ENCODE results near the gene USP34. TPM values are rescaled to one million over a fixed set of nuclear protein-coding genes. Genes with fewer than 3 reads are reported as not detected.
A peak's percentile ranks its signal among the peaks of the same experiment; 100 is the strongest.
"Not testable (repeated sequence)": the region's sequence is repeated elsewhere in the genome, so short reads cannot be mapped to it uniquely, and the experiment has no call there.

Gene USP34
- total RNA-seq, 1 experiment from 2014 or later, result 76.3 TPM

- RAD21 ChIA-PET (ENCODE audit: low non-redundant PET in 1 of 2, low total read pairs in 2 of 2, uncharacterized antibody in 2 of 2, unreplicated experiment in 2 of 2); DNase-seq (ENCODE audit: low read depth, low spot score); H3K9me2 ChIP-seq (ENCODE audit: insufficient read depth); H3K9ac ChIP-seq (ENCODE audit: low read length); intact Hi-C loops (cut with micrococcal nuclease); H3K27ac ChIP-seq (ENCODE audit: low read depth, low read length); H3K4me3 ChIP-seq (replicated peaks in 1 of 2; ENCODE audit: low read depth in 1 of 2, low read length in 2 of 2); H4K20me1 ChIP-seq (ENCODE audit: insufficient read depth); H3K4me1 ChIP-seq (ENCODE audit: control insufficient read depth in 1 of 2, insufficient read depth in 2 of 2, low read length in 2 of 2); H3K27me3 ChIP-seq (ENCODE audit: insufficient read depth, low read length); BruUV-seq (replicated peaks); H3K4me2 ChIP-seq (ENCODE audit: low read length); H3K9me3 ChIP-seq (ENCODE audit: control insufficient read depth in 1 of 2, insufficient read depth in 1 of 2, low read depth in 1 of 2, low read length in 2 of 2); H2AFZ ChIP-seq (ENCODE audit: low read depth, low read length, poor library complexity, severe bottlenecking); CTCF ChIA-PET; POLR2A ChIA-PET: not testable (repeated sequence)
- Histone ChIP-seq H3K79me2 (ENCODE audit: insufficient read depth, low read length) (peaks cover 21% of the 10 kb centered on the region), H3K36me3 (ENCODE audit: control insufficient read depth in 1 of 2, insufficient read depth in 2 of 2, low read length in 2 of 2) (peaks cover 22 to 38% of the 10 kb centered on the region in 2 experiments)
- peak; percentile 17; the same call in 1 of the 2 replicates for ATAC-seq
These were observed 6.2 kb upstream of the USP34 start for GRCh38 chr2:61476929-61477589.

GRCh38 chr2:61471905-61472805 is 1.3 kb upstream of the USP34 start:
- ATAC-seq, result no peak
- Histone ChIP-seq H3K4me1 (ENCODE audit: control insufficient read depth in 1 of 2, insufficient read depth in 2 of 2, low read length in 2 of 2) (peaks cover 6 to 32% of the 10 kb centered on the region in 2 experiments; a peak in 3 of 4 replicates), H2AFZ (ENCODE audit: low read depth, low read length, poor library complexity, severe bottlenecking) (no peak overlapping the region), H3K27ac (ENCODE audit: low read depth, low read length) (peak overlapping the region; percentile 81), H3K9me2 (ENCODE audit: insufficient read depth) (no peaks in the 10 kb centered on the region), H3K36me3 (ENCODE audit: control insufficient read depth in 1 of 2, insufficient read depth in 2 of 2, low read length in 2 of 2) (peaks cover 0 to 8% of the 10 kb centered on the region in 2 experiments; a peak in 2 of 4 replicates), H3K79me2 (ENCODE audit: insufficient read depth, low read length) (peaks cover 46% of the 10 kb centered on the region), H3K9me3 (ENCODE audit: control insufficient read depth in 1 of 2, insufficient read depth in 1 of 2, low read depth in 1 of 2, low read length in 2 of 2) (no peaks in the 10 kb centered on the region), H3K9ac (ENCODE audit: low read length) (peak overlapping the region; percentile 93), H4K20me1 (ENCODE audit: insufficient read depth) (peaks cover 4% of the 10 kb centered on the region; the same call in 1 of the 2 replicates), H3K27me3 (ENCODE audit: insufficient read depth, low read length) (no peaks in the 10 kb centered on the region), H3K4me3 (replicated peaks in 1 of 2; ENCODE audit: low read depth in 1 of 2, low read length in 2 of 2) (peak overlapping the region; percentile 91 to 94), H3K4me2 (ENCODE audit: low read length) (peak overlapping the region; percentile 85)
- no peak for DNase-seq (ENCODE audit: low read depth, low spot score)
- ChIA-PET CTCF (no interaction called here), RAD21 (ENCODE audit: low non-redundant PET in 1 of 2, low total read pairs in 2 of 2, uncharacterized antibody in 2 of 2, unreplicated experiment in 2 of 2) (no interaction called here), POLR2A (no interaction called here)
- intact Hi-C loops (cut with micrococcal nuclease), result no loop called here
- no TSS peak for BruUV-seq (replicated peaks)
- no peak for TF ChIP-seq CEBPB (IDR thresholded peaks at IDR 0.05; ENCODE audit: low read depth)
- no peak for TF ChIP-seq ZNF274 (IDR thresholded peaks at IDR 0.05; ENCODE audit: low read depth, low read length)
- no peak for TF ChIP-seq EZH2 (IDR thresholded peaks at IDR 0.05)
- TF ChIP-seq, protein P1, sequence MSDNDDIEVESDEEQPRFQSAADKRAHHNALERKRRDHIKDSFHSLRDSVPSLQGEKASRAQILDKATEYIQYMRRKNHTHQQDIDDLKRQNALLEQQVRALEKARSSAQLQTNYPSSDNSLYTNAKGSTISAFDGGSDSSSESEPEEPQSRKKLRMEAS (IDR thresholded peaks at IDR 0.05), result peak; percentile 44; the same call in 1 of the 2 replicates
- no peak for TF ChIP-seq ELF1 (IDR thresholded peaks at IDR 0.05; ENCODE audit: borderline replicate concordance, low read depth)
- TF ChIP-seq POLR2AphosphoS5 (IDR thresholded peaks at IDR 0.05; ENCODE audit: low read depth, low read length), result peak; percentile 32; the same call in 1 of the 2 replicates
- TF ChIP-seq, protein P2, sequence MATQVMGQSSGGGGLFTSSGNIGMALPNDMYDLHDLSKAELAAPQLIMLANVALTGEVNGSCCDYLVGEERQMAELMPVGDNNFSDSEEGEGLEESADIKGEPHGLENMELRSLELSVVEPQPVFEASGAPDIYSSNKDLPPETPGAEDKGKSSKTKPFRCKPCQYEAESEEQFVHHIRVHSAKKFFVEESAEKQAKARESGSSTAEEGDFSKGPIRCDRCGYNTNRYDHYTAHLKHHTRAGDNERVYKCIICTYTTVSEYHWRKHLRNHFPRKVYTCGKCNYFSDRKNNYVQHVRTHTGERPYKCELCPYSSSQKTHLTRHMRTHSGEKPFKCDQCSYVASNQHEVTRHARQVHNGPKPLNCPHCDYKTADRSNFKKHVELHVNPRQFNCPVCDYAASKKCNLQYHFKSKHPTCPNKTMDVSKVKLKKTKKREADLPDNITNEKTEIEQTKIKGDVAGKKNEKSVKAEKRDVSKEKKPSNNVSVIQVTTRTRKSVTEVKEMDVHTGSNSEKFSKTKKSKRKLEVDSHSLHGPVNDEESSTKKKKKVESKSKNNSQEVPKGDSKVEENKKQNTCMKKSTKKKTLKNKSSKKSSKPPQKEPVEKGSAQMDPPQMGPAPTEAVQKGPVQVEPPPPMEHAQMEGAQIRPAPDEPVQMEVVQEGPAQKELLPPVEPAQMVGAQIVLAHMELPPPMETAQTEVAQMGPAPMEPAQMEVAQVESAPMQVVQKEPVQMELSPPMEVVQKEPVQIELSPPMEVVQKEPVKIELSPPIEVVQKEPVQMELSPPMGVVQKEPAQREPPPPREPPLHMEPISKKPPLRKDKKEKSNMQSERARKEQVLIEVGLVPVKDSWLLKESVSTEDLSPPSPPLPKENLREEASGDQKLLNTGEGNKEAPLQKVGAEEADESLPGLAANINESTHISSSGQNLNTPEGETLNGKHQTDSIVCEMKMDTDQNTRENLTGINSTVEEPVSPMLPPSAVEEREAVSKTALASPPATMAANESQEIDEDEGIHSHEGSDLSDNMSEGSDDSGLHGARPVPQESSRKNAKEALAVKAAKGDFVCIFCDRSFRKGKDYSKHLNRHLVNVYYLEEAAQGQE (IDR thresholded peaks at IDR 0.05; ENCODE audit: low read depth), result no peak
- TF ChIP-seq JUND (IDR thresholded peaks at IDR 0.05), result no peak

Data from HCT116 (cell line).